Vagina (tissue), 2 donors: ENCODE measurements around the gene ARHGAP27.

ENCODE experiments used
- CTCF ChIP-seq, 3 experiments: fragments of 450-650 bp in 2 of 3; fragments of 200-600 bp in 1 of 3; sonication (generic) in 1 of 3; IDR thresholded peaks; one replicate each; pipeline ENCODE4 v1.5.1; 2017 to 2019; ENCODE audit warnings: antibody characterized with exemption in 3 of 3, mild to moderate bottlenecking in 2 of 3, moderate library complexity in 2 of 3
- POLR2A ChIP-seq, 2 donors: fragments of 450-650 bp; IDR thresholded peaks; one replicate each; pipeline ENCODE4 v1.6.1; 2017; ENCODE audit warnings: antibody characterized with exemption in 2 of 2, mild to moderate bottlenecking in 2 of 2, moderate library complexity in 2 of 2

GRCh38 chr17:45428931-45429338 is 3.7 kb downstream of the ARHGAP27 start:
- TF ChIP-seq POLR2A (IDR thresholded peaks at IDR 0.05) (no peak), CTCF (IDR thresholded peaks at IDR 0.05) (no peak)
